ENCODE data around the gene DENND1A. TPM values are rescaled to one million over a fixed set of nuclear protein-coding genes. Genes with fewer than 3 reads are reported as not detected.

The DENND1A gene
- total RNA-seq, 1 donor from 2014 or later: 12.7 TPM

- TF ChIP-seq EZH2 (IDR thresholded peaks at IDR 0.05; ENCODE audit: insufficient read depth, low read length): no peak
- TF ChIP-seq, protein P1, sequence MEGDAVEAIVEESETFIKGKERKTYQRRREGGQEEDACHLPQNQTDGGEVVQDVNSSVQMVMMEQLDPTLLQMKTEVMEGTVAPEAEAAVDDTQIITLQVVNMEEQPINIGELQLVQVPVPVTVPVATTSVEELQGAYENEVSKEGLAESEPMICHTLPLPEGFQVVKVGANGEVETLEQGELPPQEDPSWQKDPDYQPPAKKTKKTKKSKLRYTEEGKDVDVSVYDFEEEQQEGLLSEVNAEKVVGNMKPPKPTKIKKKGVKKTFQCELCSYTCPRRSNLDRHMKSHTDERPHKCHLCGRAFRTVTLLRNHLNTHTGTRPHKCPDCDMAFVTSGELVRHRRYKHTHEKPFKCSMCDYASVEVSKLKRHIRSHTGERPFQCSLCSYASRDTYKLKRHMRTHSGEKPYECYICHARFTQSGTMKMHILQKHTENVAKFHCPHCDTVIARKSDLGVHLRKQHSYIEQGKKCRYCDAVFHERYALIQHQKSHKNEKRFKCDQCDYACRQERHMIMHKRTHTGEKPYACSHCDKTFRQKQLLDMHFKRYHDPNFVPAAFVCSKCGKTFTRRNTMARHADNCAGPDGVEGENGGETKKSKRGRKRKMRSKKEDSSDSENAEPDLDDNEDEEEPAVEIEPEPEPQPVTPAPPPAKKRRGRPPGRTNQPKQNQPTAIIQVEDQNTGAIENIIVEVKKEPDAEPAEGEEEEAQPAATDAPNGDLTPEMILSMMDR (IDR thresholded peaks at IDR 0.05; ENCODE audit: insufficient read depth, low read depth, low read length): no peak
- Histone ChIP-seq H4K20me1 (ENCODE audit: insufficient read depth, low read length) (no peaks in the 10 kb centered on the region), H3K4me2 (ENCODE audit: low read length) (no peak overlapping the region), H3K4me3 (ENCODE audit: insufficient read depth, low read depth, low read length) (no peak overlapping the region), H3K9me3 (ENCODE audit: insufficient read depth, low read depth, low read length) (peaks cover 7% of the 10 kb centered on the region), H2AFZ (ENCODE audit: low read depth, low read length) (no peak overlapping the region), H3K4me1 (ENCODE audit: insufficient read depth, low read length) (no peaks in the 10 kb centered on the region), H3K27me3 (ENCODE audit: insufficient read depth, low read length) (no peaks in the 10 kb centered on the region), H3K36me3 (ENCODE audit: insufficient read depth, low read length) (no peaks in the 10 kb centered on the region), H3K9ac (ENCODE audit: low read length) (no peak overlapping the region), H3K79me2 (ENCODE audit: insufficient read depth, low read length) (no peaks in the 10 kb centered on the region), H3K27ac (ENCODE audit: low read depth, low read length) (no peak overlapping the region)
- H3K27me3 Mint-ChIP-seq (ENCODE audit: low read depth, unreplicated experiment): peaks cover 5% of the 10 kb centered on the region
- H3K4me1 Mint-ChIP-seq (ENCODE audit: low read depth, unreplicated experiment): no peaks in the 10 kb centered on the region
- DNase-seq (ENCODE audit: low read depth): no peak
- H3K27ac Mint-ChIP-seq (ENCODE audit: unreplicated experiment): no peak overlapping the region
- H3K36me3 Mint-ChIP-seq (ENCODE audit: low read depth, unreplicated experiment): peaks cover 8% of the 10 kb centered on the region
- no peak overlapping the region for H3K4me3 Mint-ChIP-seq (ENCODE audit: unreplicated experiment)
- no peak for FAIRE-seq
- H3K9me3 Mint-ChIP-seq (ENCODE audit: unreplicated experiment): peaks cover 14% of the 10 kb centered on the region
Observed at GRCh38 chr9:123591283-123591682, 338.6 kb downstream of the DENND1A start.

GRCh38 chr9:123590499-123590898 is 339.4 kb downstream of the DENND1A start:
- TF ChIP-seq EZH2 (IDR thresholded peaks at IDR 0.05; ENCODE audit: insufficient read depth, low read length): no peak
- TF ChIP-seq, protein P1 (IDR thresholded peaks at IDR 0.05; ENCODE audit: insufficient read depth, low read depth, low read length): no peak
- H3K4me2 ChIP-seq (ENCODE audit: low read length): no peak overlapping the region
- H3K27ac Mint-ChIP-seq (ENCODE audit: unreplicated experiment): no peak overlapping the region
- H3K9me3 ChIP-seq (ENCODE audit: insufficient read depth, low read depth, low read length): peaks cover 7% of the 10 kb centered on the region
- no peak for FAIRE-seq
- no peak overlapping the region for H3K4me3 Mint-ChIP-seq (ENCODE audit: unreplicated experiment)
- no peaks in the 10 kb centered on the region for H3K4me1 Mint-ChIP-seq (ENCODE audit: low read depth, unreplicated experiment)
- no peak overlapping the region for H3K9ac ChIP-seq (ENCODE audit: low read length)
- H3K4me1 ChIP-seq (ENCODE audit: insufficient read depth, low read length): no peaks in the 10 kb centered on the region
- H2AFZ ChIP-seq (ENCODE audit: low read depth, low read length): no peak overlapping the region
- H3K36me3 ChIP-seq (ENCODE audit: insufficient read depth, low read length): no peaks in the 10 kb centered on the region
- H4K20me1 ChIP-seq (ENCODE audit: insufficient read depth, low read length): no peaks in the 10 kb centered on the region
- peaks cover 14% of the 10 kb centered on the region for H3K9me3 Mint-ChIP-seq (ENCODE audit: unreplicated experiment)
- H3K36me3 Mint-ChIP-seq (ENCODE audit: low read depth, unreplicated experiment): peaks cover 8% of the 10 kb centered on the region
- no peaks in the 10 kb centered on the region for H3K79me2 ChIP-seq (ENCODE audit: insufficient read depth, low read length)
- no peaks in the 10 kb centered on the region for H3K27me3 ChIP-seq (ENCODE audit: insufficient read depth, low read length)
- no peak overlapping the region for H3K27ac ChIP-seq (ENCODE audit: low read depth, low read length)
- no peak for DNase-seq (ENCODE audit: low read depth)
- peaks cover 4% of the 10 kb centered on the region for H3K27me3 Mint-ChIP-seq (ENCODE audit: low read depth, unreplicated experiment)
- no peak overlapping the region for H3K4me3 ChIP-seq (ENCODE audit: insufficient read depth, low read depth, low read length)

DNA sequence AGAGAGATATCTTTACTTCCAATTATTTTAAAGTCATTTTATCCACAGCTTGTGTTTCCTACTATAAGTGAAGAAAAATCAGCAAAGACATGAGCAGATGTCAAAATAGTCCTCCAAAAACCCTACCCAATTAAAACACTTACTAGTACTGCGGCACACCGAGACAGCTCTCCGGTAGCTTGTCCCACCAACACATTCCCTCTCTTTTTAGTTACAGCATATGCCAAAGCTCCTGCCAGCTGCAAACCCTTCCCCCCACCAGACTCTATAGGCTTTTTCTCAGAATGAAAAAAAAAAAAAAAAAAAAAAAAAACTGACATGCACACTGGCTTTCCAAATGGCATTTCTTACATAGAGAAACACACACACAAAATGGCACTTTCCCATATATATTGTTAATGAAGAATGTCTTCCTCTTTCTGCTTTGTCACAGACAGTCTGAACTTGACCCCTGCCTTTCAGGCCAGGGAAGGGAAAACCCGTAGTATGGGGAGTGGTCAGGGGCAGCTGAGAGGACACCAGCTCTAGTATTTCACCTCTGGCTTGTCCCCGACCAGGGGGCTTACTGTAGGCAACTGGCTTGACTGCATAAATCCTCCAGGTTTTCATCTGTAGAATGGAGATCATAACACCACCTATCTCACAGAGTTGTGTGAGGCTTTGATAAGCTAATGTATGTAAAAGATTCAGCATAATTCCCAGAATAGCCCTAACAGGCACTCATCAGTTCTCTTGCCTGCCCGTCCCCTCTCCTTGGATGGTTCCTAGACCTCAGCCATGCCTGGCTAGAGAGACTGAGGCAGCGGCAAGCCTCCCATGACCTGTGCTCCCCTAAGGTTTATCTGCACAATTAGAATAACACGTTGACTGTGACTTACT is 340.3 kb downstream of the DENND1A start:
- H3K9me3 Mint-ChIP-seq (ENCODE audit: unreplicated experiment): peaks cover 14% of the 10 kb centered on the region
- Histone ChIP-seq H3K4me3 (ENCODE audit: insufficient read depth, low read depth, low read length) (no peak overlapping the region), H2AFZ (ENCODE audit: low read depth, low read length) (no peak overlapping the region), H3K27ac (ENCODE audit: low read depth, low read length) (no peak overlapping the region), H3K9me3 (ENCODE audit: insufficient read depth, low read depth, low read length) (peaks cover 7% of the 10 kb centered on the region), H3K9ac (ENCODE audit: low read length) (no peak overlapping the region), H3K79me2 (ENCODE audit: insufficient read depth, low read length) (no peaks in the 10 kb centered on the region), H3K27me3 (ENCODE audit: insufficient read depth, low read length) (no peaks in the 10 kb centered on the region), H4K20me1 (ENCODE audit: insufficient read depth, low read length) (no peaks in the 10 kb centered on the region), H3K36me3 (ENCODE audit: insufficient read depth, low read length) (no peaks in the 10 kb centered on the region), H3K4me1 (ENCODE audit: insufficient read depth, low read length) (no peaks in the 10 kb centered on the region), H3K4me2 (ENCODE audit: low read length) (no peak overlapping the region)
- H3K27me3 Mint-ChIP-seq (ENCODE audit: low read depth, unreplicated experiment): no peaks in the 10 kb centered on the region
- H3K4me1 Mint-ChIP-seq (ENCODE audit: low read depth, unreplicated experiment): peaks cover 2% of the 10 kb centered on the region
- no peak overlapping the region for H3K4me3 Mint-ChIP-seq (ENCODE audit: unreplicated experiment)
- peaks cover 5% of the 10 kb centered on the region for H3K36me3 Mint-ChIP-seq (ENCODE audit: low read depth, unreplicated experiment)
- FAIRE-seq: no peak
- H3K27ac Mint-ChIP-seq (ENCODE audit: unreplicated experiment): no peak overlapping the region
- DNase-seq (ENCODE audit: low read depth): no peak
- TF ChIP-seq EZH2 (IDR thresholded peaks at IDR 0.05; ENCODE audit: insufficient read depth, low read length): no peak
- TF ChIP-seq, protein P1 (IDR thresholded peaks at IDR 0.05; ENCODE audit: insufficient read depth, low read depth, low read length): no peak

Measured in astrocyte (in vitro differentiated cells and primary cell).